Measurements from ENCODE around the gene FCSK. TPM values are rescaled to one million over a fixed set of nuclear protein-coding genes. Genes with fewer than 3 reads are reported as not detected.

The FCSK gene
- total and polyA plus RNA-seq, 2 of the 13 experiments (the other 11 are each of a cell fraction or from before 2014, with no cell fraction given) = 9.1 to 19.2 TPM

GRCh38 chr16:70460737-70461261 lies 6.4 kb downstream of the FCSK start:
- ChIA-PET POLR2A (interaction anchor here (1.2 kb wide), 1 partner anchor 79 kb away, joined by 7 read pairs; no protein-coding TSS in a partner anchor), CTCF (ENCODE audit: low intra/inter-chr PET ratio, low total read pairs) (no interaction called here)
- H2AFZ ChIP-seq (ENCODE audit: low read length) = no peak overlapping the region
- intact Hi-C loops (cut with micrococcal nuclease; ENCODE audit: unreplicated experiment) = no loop called here
- 57% methylated on average over 7 of the region's 8 CpGs for WGBS (ENCODE audit: low lambda C conversion rate)
- no peak overlapping the region for H3K4me2 ChIP-seq (ENCODE audit: low read depth, low read length)
- no peak for FAIRE-seq
- in situ Hi-C loops (cut with HindIII; ENCODE audit: extremely low pct_ligation_motif_present, low pct_unique_long_range_greater_than_20kb) = loop anchor here (5.0 kb wide), 1 partner anchor 52 kb away; no protein-coding TSS in a partner anchor
- peak overlapping the region; percentile 25 for H3K27ac ChIP-seq (ENCODE audit: extremely low read length, insufficient read depth, low read length)
- DNase-seq (ENCODE audit: low spot score) = no peak
- TF ChIP-seq NRL (CRISPR knock-in tag; IDR thresholded peaks at IDR 0.05; ENCODE audit: borderline replicate concordance) = no peak
- peak; percentile 16; the same call in 1 of the 2 replicates for TF ChIP-seq FOXA3 (CRISPR knock-in tag; IDR thresholded peaks at IDR 0.05)
- no peak for TF ChIP-seq GPBP1L1 (CRISPR knock-in tag; IDR thresholded peaks at IDR 0.05)
- TF ChIP-seq CCAR2 (optimal IDR thresholded peaks at IDR 0.05; ENCODE audit: low read depth, low read length) = no peak
- TF ChIP-seq ZNF362 (CRISPR knock-in tag; IDR thresholded peaks at IDR 0.05; ENCODE audit: borderline replicate concordance) = no peak
- TF ChIP-seq AHR (CRISPR knock-in tag; IDR thresholded peaks at IDR 0.05) = no peak
- TF ChIP-seq ZNF138 (CRISPR knock-in tag; IDR thresholded peaks at IDR 0.05; ENCODE audit: low read depth) = 0 out of 2 replicates have a peak, but pooled peaks have one; percentile 48
- no peak for TF ChIP-seq RBM39 (IDR thresholded peaks at IDR 0.05; ENCODE audit: low read depth, low read length, poor library complexity, severe bottlenecking)
- no peak for TF ChIP-seq ZNF484 (CRISPR knock-in tag; IDR thresholded peaks at IDR 0.05; ENCODE audit: borderline replicate concordance, low read depth)
- no peak for TF ChIP-seq HOXD1 (CRISPR knock-in tag; IDR thresholded peaks at IDR 0.05)
- no peak for TF ChIP-seq ASH2L (IDR thresholded peaks at IDR 0.05; ENCODE audit: insufficient read length, low read depth, low read length)
- no peak for TF ChIP-seq FOXA1 (IDR thresholded peaks at IDR 0.05)
- peak; percentile 48; the same call in 1 of the 2 replicates for TF ChIP-seq FOXA1 (CRISPR knock-in tag; IDR thresholded peaks at IDR 0.05)
- peak; percentile 31; the same call in 1 of the 2 replicates for TF ChIP-seq TFAP4 (IDR thresholded peaks at IDR 0.05; ENCODE audit: borderline replicate concordance, low read depth)
- TF ChIP-seq SRSF9 (IDR thresholded peaks at IDR 0.05; ENCODE audit: borderline replicate concordance, insufficient read depth, low read depth, low read length, poor library complexity, severe bottlenecking) = no peak
- no peak for TF ChIP-seq ATF2 (CRISPR knock-in tag; IDR thresholded peaks at IDR 0.05)
- 0 out of 2 replicates have a peak, but pooled peaks have one; percentile 2 for TF ChIP-seq MEIS2 (CRISPR knock-in tag; IDR thresholded peaks at IDR 0.05)
- no peak for TF ChIP-seq ZNF30 (CRISPR knock-in tag; IDR thresholded peaks at IDR 0.05)
- TF ChIP-seq SMC3 (IDR thresholded peaks at IDR 0.05; ENCODE audit: low read length) = no peak
- peak; percentile 48 for ATAC-seq
- H3K27me3 ChIP-seq (ENCODE audit: control insufficient read depth in 1 of 2, insufficient read depth in 2 of 2, low read length in 2 of 2) = no peaks in the 10 kb centered on the region
- H3K4me3 ChIP-seq (replicated peaks in 1 of 3; ENCODE audit: insufficient read depth in 1 of 3, low read depth in 2 of 3, low read length in 3 of 3) = no peak overlapping the region
- no peaks in the 10 kb centered on the region for H4K20me1 ChIP-seq (ENCODE audit: insufficient read depth, low read length)
- H3K36me3 ChIP-seq (replicated peaks in 1 of 2; ENCODE audit: control insufficient read depth in 1 of 2, insufficient read depth in 2 of 2, low read length in 2 of 2) = peaks cover 2 to 5% of the 10 kb centered on the region in 2 experiments; a peak in 3 of 5 replicates
- no peak overlapping the region; the same call in 1 of the 2 replicates for H3K9ac ChIP-seq (ENCODE audit: insufficient read depth, low read depth, low read length)
- H3K79me2 ChIP-seq (ENCODE audit: insufficient read depth, low read length) = no peaks in the 10 kb centered on the region
- H3K4me1 ChIP-seq (ENCODE audit: insufficient read depth, low read length) = peaks cover 29% of the 10 kb centered on the region
- H3K9me3 ChIP-seq (ENCODE audit: low read length) = no peaks in the 10 kb centered on the region
- no TSS peak for BruUV-seq (replicated peaks)

Data from HepG2 (cell line).